ENCODE measurements around the gene NLGN3.

DNA sequence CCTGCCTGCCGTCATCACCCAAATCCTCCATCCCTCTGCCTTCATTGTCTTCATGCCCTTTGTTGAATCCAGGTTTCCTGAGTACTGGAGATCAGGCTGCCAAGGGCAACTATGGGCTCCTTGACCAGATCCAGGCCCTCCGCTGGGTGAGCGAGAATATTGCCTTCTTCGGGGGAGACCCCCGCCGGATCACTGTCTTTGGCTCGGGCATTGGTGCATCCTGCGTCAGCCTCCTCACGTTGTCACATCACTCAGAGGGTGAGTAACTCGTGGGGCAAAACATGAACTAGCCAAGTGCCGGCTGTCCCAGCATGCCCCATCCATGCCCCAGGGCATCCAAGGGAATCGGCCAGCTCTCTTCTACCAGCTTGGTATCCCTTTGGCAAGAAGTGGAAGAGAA lies 19.4 kb downstream of the NLGN3 start:
- TF ChIP-seq CTCF (IDR thresholded peaks at IDR 0.05; ENCODE audit: low read depth, low read length) (no peak), EZH2phosphoT487 (IDR thresholded peaks at IDR 0.05; ENCODE audit: low read depth) (no peak)
